Stimulated activated naive CD4-positive, alpha-beta T cell treated with Interleukin-2 at 50 U/mL for 16 hours (primary cell): ENCODE measurements around the gene CNTNAP3.
"Not testable (repeated sequence)": the region's sequence is repeated elsewhere in the genome, so short reads cannot be mapped to it uniquely, and the experiment has no call there.

ENCODE experiments used
- DNase-seq: peaks from one replicate; lab custom pipeline; 2025; lab: John Stamatoyannopoulos, UW

Gene CNTNAP3

GRCh38 chr9:39067683-39068082, 220.3 kb downstream of the CNTNAP3 start:
- not testable (repeated sequence) for DNase-seq

DNA sequence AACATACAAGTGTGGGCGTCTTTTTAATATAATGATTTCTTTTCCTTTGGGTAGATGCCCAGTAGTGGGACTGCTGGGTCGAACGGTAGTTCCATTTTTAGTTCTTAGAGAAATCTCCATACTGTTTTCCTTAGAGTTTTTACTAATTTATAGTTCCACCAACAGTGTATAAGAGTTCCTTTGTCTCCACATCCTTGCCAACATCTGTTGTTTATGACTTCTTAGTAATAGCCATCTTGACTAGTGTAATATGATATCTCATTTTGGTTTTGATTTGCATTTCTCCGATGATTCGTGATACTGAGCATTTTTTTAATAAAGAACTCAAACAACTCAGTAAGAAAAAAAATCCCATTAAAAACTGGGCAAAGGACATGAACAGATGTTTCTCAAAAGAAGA, 225.0 kb downstream of the CNTNAP3 start:
- DNase-seq = not testable (repeated sequence)

- not testable (repeated sequence) for DNase-seq
Measured at GRCh38 chr9:39054453-39054852, 233.5 kb downstream of the CNTNAP3 start.

DNA sequence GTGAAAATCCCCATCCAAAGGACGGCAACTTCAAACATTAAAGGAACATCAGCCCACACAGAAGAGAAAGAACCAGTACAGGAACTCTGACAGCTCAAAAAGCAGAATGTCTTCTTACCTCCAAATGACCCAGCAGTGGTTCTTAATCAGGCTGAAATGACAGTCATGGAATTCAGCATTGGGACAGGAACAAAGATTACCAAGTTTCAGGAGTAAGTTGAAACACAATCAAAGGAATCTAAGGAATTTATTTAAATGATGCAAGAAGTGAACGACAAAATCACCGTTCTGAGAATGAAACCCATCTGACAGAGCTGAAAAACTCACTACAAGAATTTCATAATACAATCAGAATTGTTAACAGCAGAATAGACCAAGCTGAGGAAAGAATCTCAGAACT, 241.1 kb downstream of the CNTNAP3 start:
- DNase-seq = not testable (repeated sequence)

GRCh38 chr9:39042352-39042803, 245.6 kb downstream of the CNTNAP3 start:
- DNase-seq = not testable (repeated sequence)

- not testable (repeated sequence) for DNase-seq
Measured at GRCh38 chr9:39041774-39042173, 246.2 kb downstream of the CNTNAP3 start.

GRCh38 chr9:39039148-39039547, 248.8 kb downstream of the CNTNAP3 start:
- DNase-seq = not testable (repeated sequence)

DNA sequence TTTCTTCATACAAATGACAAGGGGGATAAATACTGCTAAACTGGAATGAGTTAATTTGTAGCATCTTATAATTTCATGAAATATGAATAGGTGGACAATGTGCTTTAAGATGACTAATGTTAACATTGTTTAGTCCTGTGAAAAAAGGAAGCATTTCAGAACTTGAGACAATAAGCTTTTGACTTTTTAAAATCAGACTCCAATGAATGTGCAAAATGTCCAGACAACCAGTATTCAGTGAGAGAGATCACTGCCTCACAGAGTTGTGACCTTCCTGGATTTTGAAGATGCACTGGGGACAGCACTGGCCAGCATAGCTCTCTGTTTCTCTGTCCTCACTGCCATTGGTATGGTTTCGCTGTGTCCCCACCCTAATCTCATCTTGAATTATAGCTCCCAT, 249.7 kb downstream of the CNTNAP3 start:
- not testable (repeated sequence) for DNase-seq

DNA sequence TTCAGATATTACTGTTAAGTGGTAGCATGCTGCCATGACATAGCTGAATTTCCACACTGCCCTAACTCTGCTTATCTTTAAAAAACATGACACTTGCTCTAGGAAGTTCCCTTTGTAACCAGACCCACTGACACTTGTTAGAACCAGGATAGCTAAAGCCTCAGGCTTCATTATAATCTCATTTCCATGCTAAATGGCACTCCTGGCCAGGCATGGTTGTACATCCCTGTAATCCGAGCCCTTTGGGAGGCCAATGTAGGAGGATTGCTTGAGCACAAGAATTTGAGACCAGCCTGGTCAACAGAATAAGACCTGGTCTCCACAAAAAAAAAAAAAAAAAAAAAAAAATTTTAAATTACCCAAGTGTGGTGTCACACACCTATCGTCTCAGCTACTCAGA, 254.1 kb downstream of the CNTNAP3 start:
- not testable (repeated sequence) for DNase-seq

GRCh38 chr9:39030204-39031019, 257.6 kb downstream of the CNTNAP3 start:
- not testable (repeated sequence) for DNase-seq

DNA sequence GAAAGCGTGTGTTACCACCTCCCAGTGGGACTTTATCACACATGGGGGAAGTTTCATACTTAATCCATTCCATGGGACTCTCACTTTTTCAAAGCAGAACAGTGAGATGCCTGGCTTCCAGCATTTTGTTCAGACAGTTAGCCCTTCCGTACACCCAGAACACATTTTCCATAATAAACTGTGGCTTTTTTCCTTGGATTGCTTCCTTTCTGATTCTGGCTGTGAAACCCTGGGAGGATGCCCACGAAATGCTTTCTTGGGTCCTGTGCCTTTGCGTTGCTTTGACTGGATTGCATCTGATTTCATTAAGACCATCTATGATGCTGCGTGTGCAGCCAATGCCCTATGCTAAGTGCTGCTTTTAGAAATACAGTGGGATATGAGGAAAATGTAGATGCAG, 259.1 kb downstream of the CNTNAP3 start:
- not testable (repeated sequence) for DNase-seq

GRCh38 chr9:39028168-39028567, 259.8 kb downstream of the CNTNAP3 start:
- DNase-seq = not testable (repeated sequence)

DNA sequence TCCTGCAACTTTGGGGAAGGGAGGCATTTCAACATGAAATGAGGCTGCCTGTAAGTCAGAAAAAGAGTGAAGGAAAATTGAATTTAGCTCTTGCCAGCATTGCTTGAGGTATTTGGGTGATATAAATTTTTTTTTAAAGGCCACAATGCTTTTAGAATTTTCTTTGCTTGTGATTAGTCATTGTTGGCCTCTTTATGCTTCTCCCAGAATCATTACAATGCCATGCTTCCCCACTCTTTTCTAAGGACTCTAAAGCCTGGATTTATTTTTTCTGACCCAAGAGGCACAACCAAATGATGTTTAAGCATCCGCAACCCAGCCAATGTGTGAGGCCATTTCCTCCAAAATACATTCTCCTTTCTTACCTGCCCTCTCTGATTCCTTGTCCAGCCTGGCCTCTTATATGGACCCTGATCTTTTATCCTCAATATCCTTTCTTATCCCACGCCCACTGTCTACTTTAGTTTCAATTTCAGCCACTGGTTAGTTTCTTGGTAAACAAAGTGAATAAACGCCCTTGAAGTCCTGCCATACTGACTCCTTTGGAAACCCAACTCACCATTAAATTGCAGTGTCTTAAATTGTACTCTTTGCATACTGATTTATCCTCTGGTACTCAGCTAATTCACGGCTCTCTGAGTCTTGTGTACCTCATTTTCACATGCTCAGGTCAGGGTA, 261.9 kb downstream of the CNTNAP3 start:
- DNase-seq = not testable (repeated sequence)
